ENCODE results near the gene CNIH2.

Gene CNIH2

GRCh38 chr11:66294626-66295620, 16.9 kb downstream of the CNIH2 start:
- 0 out of 2 replicates have a peak, but pooled peaks cover under 1% of the 10 kb centered on the region for H3F3A ChIP-seq (ENCODE audit: insufficient read depth, low read length)
- H3K9me3 ChIP-seq (replicated peaks; ENCODE audit: insufficient read depth, low read length), result no peaks in the 10 kb centered on the region
- no peak for DNase-seq
- H3K4me1 ChIP-seq (ENCODE audit: low read length), result peaks cover 5% of the 10 kb centered on the region
- no peak overlapping the region for H3K27ac ChIP-seq (ENCODE audit: low read length)
- H3K9ac ChIP-seq (ENCODE audit: low read length), result no peak overlapping the region
- no peaks in the 10 kb centered on the region for H3K36me3 ChIP-seq (replicated peaks; ENCODE audit: insufficient read depth, low read length)
- H3K4me2 ChIP-seq (ENCODE audit: low read depth, low read length), result no peak overlapping the region
- peaks cover 75% of the 10 kb centered on the region for H3K27me3 ChIP-seq (replicated peaks; ENCODE audit: insufficient read depth, low read length)
- no peaks in the 10 kb centered on the region for H3K79me2 ChIP-seq (ENCODE audit: low read length)
- TF ChIP-seq CTCF (IDR thresholded peaks at IDR 0.05; ENCODE audit: low read length), result no peak
- TF ChIP-seq EZH2phosphoT487 (IDR thresholded peaks at IDR 0.05; ENCODE audit: low read length), result no peak
- TF ChIP-seq EZH2 (optimal IDR thresholded peaks at IDR 0.05; ENCODE audit: low read depth, low read length), result no peak
- H4K20me1 ChIP-seq (ENCODE audit: insufficient read depth, low read length), result no peaks in the 10 kb centered on the region
- no peak overlapping the region for H3K4me3 ChIP-seq (ENCODE audit: low read length)
- no peak overlapping the region for H2AFZ ChIP-seq (ENCODE audit: low read length)
- no peaks in the 10 kb centered on the region for H3K9me2 ChIP-seq (replicated peaks; ENCODE audit: insufficient read depth, low read length)

- DNase-seq, result no peak
- no peak overlapping the region for H3K27ac ChIP-seq (ENCODE audit: low read length)
- no peaks in the 10 kb centered on the region for H3K9me2 ChIP-seq (replicated peaks; ENCODE audit: insufficient read depth, low read length)
- TF ChIP-seq CTCF (IDR thresholded peaks at IDR 0.05; ENCODE audit: low read length) (no peak), EZH2 (optimal IDR thresholded peaks at IDR 0.05; ENCODE audit: low read depth, low read length) (no peak), EZH2phosphoT487 (IDR thresholded peaks at IDR 0.05; ENCODE audit: low read length) (no peak)
- H3K4me3 ChIP-seq (ENCODE audit: low read length), result no peak overlapping the region
- H3K36me3 ChIP-seq (replicated peaks; ENCODE audit: insufficient read depth, low read length), result no peaks in the 10 kb centered on the region
- no peaks in the 10 kb centered on the region for H3F3A ChIP-seq (ENCODE audit: insufficient read depth, low read length)
- no peaks in the 10 kb centered on the region for H3K79me2 ChIP-seq (ENCODE audit: low read length)
- H3K9ac ChIP-seq (ENCODE audit: low read length), result no peak overlapping the region
- H4K20me1 ChIP-seq (ENCODE audit: insufficient read depth, low read length), result no peaks in the 10 kb centered on the region
- H3K27me3 ChIP-seq (replicated peaks; ENCODE audit: insufficient read depth, low read length), result peaks cover 64% of the 10 kb centered on the region
- no peaks in the 10 kb centered on the region for H3K9me3 ChIP-seq (replicated peaks; ENCODE audit: insufficient read depth, low read length)
- no peaks in the 10 kb centered on the region for H3K4me1 ChIP-seq (ENCODE audit: low read length)
- H3K4me2 ChIP-seq (ENCODE audit: low read depth, low read length), result no peak overlapping the region
- no peak overlapping the region for H2AFZ ChIP-seq (ENCODE audit: low read length)
Observed at GRCh38 chr11:66297610-66298009, 19.6 kb downstream of the CNIH2 start.

- no peaks in the 10 kb centered on the region for H3K79me2 ChIP-seq (ENCODE audit: low read length)
- H3F3A ChIP-seq (ENCODE audit: insufficient read depth, low read length), result no peaks in the 10 kb centered on the region
- no peak overlapping the region for H2AFZ ChIP-seq (ENCODE audit: low read length)
- no peaks in the 10 kb centered on the region for H3K9me3 ChIP-seq (replicated peaks; ENCODE audit: insufficient read depth, low read length)
- H3K27ac ChIP-seq (ENCODE audit: low read length), result no peak overlapping the region
- TF ChIP-seq EZH2 (optimal IDR thresholded peaks at IDR 0.05; ENCODE audit: low read depth, low read length), result no peak
- no peak for TF ChIP-seq CTCF (IDR thresholded peaks at IDR 0.05; ENCODE audit: low read length)
- no peak for TF ChIP-seq EZH2phosphoT487 (IDR thresholded peaks at IDR 0.05; ENCODE audit: low read length)
- H3K4me3 ChIP-seq (ENCODE audit: low read length), result no peak overlapping the region
- no peak overlapping the region for H3K9ac ChIP-seq (ENCODE audit: low read length)
- no peak overlapping the region for H3K4me2 ChIP-seq (ENCODE audit: low read depth, low read length)
- no peaks in the 10 kb centered on the region for H3K36me3 ChIP-seq (replicated peaks; ENCODE audit: insufficient read depth, low read length)
- no peaks in the 10 kb centered on the region for H3K4me1 ChIP-seq (ENCODE audit: low read length)
- no peaks in the 10 kb centered on the region for H3K9me2 ChIP-seq (replicated peaks; ENCODE audit: insufficient read depth, low read length)
- no peak for DNase-seq
- H4K20me1 ChIP-seq (ENCODE audit: insufficient read depth, low read length), result no peaks in the 10 kb centered on the region
- H3K27me3 ChIP-seq (replicated peaks; ENCODE audit: insufficient read depth, low read length), result peaks cover 52% of the 10 kb centered on the region
Observed at GRCh38 chr11:66299186-66299585, 21.2 kb downstream of the CNIH2 start.

Data from MM.1S (cell line).